Brain pericyte (primary cell): ENCODE measurements around the gene TNFRSF6B.
"Not testable (repeated sequence)": the region's sequence is repeated elsewhere in the genome, so short reads cannot be mapped to it uniquely, and the experiment has no call there.

Experiments
- DNase-seq: peaks from one replicate; pipeline ENCODE4 v3.0.0-alpha.2; 2012; ENCODE audit warnings: low read depth, low spot score

TNFRSF6B gene

GRCh38 chr20:63708301-63709148, 12.1 kb downstream of the TNFRSF6B start:
- DNase-seq, result no peak

DNA sequence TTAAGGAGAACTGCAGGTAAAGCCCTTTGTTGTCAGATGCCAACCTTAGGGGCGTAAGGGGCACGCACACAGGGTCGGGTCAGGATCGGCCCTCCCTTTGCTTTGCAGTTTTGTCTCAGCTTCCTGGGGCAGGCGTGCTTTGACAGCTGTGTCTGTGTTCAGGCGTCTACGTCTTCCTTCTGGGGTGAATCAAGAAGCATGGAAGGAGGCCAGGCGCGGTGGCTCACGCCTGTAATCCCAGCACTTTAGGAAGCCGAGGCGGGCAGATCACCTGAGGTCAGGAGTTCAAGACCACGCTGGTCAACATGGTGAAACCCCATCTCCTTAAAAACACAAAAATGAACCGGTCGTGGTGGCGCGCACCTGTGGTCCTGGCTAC, 12.7 kb downstream of the TNFRSF6B start:
- no peak for DNase-seq

- no peak for DNase-seq
These were observed 14.7 kb downstream of the TNFRSF6B start for GRCh38 chr20:63711085-63711645.

GRCh38 chr20:63712191-63712590, 15.7 kb downstream of the TNFRSF6B start:
- no peak for DNase-seq

DNA sequence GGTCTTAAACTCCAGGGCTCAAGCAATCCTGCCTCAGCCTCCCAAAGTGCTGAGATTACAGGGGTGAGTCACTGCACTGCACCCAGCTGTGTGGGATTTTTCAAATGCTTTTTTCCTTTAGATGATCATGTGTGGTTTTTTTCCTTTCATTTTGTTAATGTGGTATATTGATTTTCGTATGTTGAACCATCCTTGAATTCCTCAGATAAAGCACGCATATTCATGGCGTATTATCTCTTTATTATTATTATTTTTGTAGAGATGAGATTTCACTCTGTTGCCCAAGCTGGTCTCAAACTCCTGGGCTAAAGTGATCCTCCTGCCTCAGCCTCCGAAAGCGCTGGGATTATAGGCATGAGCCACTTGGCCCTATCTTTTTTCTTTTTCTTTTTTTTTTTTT, 18.4 kb downstream of the TNFRSF6B start:
- no peak for DNase-seq

DNA sequence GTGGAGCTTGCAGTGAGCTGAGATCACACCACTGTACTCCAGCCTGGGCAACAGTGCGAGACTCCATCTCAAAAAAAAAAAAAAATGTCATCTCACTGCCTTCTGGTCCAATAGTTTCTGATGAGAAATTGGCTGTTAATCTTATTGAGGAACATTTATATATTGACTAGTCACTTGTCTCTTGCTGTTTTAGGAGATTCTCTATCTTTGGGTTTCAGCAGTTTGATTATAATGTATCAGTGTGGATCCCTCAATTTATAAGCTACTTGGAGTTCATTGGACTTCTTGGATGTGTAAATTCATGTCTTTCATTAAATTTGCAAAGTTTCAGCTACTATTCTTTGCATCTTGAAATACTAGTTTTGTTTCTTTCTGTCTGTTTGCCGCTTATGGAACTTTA, 22.5 kb downstream of the TNFRSF6B start:
- DNase-seq, result no peak

DNA sequence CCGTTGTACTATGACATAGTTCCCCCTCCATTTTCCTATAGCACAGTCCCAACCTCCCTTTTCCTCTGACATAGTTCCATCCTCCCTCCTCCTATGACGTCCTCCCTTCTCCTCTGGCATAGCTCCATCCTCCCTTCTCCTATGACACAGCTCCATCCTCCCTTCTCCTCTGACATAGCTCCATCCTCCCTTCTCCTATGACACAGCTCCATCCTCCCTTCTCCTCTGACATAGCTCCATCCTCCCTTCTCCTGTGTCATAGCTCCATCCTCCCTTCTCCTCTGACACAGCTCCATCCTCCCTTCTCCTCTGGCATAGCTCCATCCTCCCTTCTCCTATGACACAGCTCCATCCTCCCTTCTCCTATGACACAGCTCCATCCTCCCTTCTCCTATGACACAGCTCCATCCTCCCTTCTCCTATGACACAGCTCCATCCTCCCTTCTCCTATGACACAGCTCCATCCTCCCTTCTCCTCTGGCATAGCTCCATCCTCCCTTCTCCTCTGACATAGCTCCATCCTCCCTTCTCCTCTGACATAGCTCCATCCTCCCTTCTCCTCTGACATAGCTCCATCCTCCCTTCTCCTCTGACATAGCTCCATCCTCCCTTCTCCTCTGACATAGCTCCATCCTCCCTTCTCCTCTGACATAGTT, 26.6 kb downstream of the TNFRSF6B start:
- not testable (repeated sequence) for DNase-seq

DNA sequence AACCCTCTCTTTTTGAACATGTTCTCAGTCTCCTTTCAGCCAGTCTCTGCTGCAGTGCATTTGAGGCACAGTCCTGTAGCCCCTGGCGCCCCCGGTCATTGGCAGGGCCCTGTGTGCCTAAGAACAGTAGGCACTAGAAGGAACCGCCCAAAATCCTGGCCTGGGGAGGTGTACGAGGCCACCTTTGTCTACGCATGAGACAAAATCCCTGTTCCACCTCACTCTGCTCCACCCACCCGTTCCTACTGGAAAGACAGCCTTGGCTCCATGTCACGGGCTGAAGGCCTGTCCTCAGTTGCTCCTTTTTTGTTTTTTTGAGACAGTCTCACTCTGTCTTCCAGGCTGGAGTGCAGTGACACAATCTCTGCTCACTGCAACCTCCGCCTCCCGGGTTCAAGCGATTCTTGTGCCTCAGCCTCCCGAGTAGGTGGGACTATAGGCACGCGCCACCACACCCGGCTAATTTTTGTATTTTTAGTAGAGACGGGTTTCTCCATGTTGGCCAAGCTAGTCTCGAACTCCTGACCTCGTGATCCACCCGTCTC, 33.8 kb downstream of the TNFRSF6B start:
- DNase-seq, result not testable (repeated sequence)

DNA sequence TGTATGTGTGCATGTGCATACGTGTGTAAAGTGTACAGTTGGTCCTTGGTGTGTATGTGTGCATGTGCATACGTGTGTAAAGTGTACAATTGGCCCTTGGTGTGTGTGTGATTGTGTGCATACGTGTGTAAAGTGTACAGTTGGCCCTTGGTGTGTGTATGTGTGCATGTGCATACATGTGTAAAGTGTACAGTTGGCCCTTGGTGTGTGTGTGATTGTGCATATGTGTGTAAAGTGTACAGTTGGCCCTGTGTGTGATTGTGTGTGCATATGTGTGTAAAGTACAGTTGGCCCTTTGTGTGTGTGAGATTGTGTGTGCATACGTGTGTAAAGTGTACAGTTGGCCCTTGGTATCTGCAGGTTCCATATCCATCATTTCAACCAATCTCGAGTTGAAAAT, 35.0 kb downstream of the TNFRSF6B start:
- no peak for DNase-seq

- no peak for DNase-seq
These were observed 36.0 kb downstream of the TNFRSF6B start for GRCh38 chr20:63732118-63733095.

- no peak for DNase-seq
These were observed 36.7 kb downstream of the TNFRSF6B start for GRCh38 chr20:63733117-63733516.

- DNase-seq, result no peak
These were observed 37.2 kb downstream of the TNFRSF6B start for GRCh38 chr20:63733579-63734081.

DNA sequence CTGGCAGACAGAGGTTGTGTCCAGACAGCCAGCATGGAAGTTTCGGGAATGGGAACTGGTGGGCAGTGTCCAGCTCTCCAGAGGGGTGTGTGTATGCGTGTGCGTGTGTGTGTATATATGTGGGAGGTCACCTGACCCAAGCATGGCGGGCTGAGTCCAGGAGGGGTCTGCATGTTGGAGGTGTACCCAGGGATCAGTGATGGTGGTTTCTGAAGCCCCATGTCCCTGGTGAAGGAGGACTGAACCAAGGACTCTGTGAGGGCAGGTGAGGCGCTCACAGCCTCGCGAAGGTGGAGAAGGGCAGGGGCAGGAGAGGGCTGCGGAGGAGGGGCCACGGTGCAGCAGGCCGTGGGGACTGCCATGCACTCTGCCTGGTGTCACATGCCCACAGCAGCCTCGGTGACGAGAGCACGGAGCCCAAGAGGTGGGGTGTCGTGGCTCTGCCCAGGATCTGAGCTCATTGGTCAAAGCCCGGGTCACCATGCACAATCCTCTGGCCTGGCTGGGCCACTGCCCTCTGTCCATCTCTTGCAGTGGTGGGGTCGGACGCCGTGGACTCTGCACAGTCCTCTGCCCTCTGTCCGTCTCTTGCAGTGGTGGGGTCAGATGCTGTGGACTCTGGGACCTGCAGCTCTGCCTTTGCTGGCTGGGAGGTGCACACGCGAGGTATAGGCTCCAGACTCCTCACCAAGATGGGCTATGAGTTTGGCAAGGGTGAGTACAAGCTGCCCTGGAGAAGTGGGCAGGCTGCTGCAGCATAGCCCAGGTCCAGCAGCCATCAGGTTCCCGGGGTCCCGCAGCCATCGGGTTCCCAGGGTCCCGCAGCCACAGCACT, 37.9 kb downstream of the TNFRSF6B start:
- DNase-seq, result no peak

GRCh38 chr20:63734946-63735858, 38.8 kb downstream of the TNFRSF6B start:
- no peak for DNase-seq

DNA sequence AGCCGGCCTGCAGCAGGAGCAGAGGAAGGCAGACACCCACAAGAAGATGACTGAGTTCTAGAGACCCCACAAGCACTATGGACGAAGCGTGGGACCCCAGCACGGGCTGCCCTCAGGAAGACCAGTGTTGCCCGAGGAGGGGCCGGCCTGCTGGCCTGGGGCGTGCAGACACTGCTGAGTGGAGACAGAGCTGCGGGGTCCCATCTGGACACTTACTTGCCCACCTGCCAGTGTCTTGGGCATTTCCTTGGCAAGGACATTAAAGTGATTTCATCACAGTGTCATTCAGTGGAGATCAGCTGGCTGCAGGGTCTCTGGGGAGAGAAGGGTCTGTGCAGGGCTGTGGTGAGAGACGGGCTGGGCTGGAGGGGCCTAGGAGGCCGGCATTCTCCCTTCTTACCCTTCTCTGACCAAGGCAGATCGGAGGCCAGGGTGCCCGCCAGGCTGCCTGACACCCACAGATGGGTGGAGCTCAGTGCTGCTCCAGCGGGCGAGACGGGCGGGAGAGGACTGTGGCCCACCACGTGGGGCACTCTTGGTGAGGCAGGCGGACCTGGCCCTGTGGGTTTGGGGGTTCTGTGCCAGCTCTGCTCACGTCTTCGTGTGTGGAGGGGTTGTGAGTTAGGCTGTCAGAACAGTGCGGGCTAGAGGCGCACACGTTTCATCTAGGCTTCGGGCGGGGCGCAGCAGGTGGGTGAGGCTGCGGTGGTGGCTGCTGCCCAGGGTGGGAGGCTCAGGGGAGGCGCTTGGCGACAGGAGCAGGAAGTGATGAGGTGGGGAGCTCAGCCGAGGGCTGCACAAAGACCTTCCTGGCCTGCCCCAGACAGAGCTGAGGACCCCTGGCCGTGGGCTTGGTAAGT, 39.6 kb downstream of the TNFRSF6B start, which contains the start of gene LIME1:
Gene LIME1 (plus strand): TSS at position 806 of the 860 bp plus-strand sequence. CDS start 886 bp downstream, outside the sequence.
- DNase-seq, result no peak

DNA sequence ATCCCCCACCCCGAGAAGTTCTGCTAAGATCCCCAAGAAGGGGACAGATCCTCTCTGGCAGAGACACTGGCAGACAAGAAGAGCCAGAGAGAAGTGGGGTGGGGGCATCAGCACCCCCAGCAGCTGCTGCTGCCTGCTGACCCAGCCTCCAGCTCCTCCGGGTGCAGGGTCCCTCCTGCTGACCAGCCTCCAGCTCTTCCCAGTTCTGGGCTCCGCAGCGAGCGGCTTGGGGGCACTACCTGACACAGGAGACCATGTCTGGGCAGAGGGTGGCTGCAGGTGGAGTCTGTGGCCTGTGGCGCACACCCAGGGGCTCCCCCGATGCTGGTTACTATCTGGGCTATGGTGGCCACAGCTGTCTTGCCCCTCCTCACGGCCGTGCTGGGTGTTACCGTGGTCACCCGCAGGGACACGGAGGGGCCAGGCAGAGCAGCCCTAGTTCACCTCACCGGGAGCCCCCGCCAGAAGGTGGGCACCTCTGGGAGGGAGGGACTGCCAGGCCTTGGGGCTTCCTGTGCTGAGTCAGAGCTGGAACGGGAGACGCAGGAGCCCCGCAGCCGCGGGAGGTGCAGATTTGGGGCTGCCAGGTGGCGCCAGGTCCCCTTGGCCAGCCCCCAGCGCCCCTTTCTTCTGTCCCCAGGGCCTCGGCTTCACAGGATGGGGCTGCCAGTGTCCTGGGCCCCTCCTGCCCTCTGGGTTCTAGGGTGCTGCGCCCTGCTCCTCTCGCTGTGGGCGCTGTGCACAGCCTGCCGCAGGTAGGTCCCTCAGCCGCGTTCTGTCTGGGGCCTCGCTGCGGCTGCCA, 40.6 kb downstream of the TNFRSF6B start:
- DNase-seq, result no peak

DNA sequence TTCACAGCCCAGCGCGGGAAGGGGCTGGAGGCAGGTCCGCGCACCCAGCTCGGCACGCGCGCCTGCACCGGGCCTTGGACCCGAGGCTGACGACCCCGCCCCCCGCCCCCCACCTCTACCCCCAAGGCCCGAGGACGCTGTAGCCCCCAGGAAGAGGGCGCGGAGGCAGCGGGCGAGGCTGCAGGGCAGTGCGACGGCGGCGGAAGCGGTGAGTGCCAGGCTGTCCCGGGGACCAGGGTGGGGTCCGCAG, 41.2 kb downstream of the TNFRSF6B start:
- no peak for DNase-seq
